ENCODE results near the gene RHEBL1.

The RHEBL1 gene

GRCh38 chr12:49098035-49098451, 28.3 kb upstream of the RHEBL1 start:
- H3K36me3 ChIP-seq (replicated peaks; ENCODE audit: insufficient read depth, low read length) = no peaks in the 10 kb centered on the region
- no peak overlapping the region for H2AFZ ChIP-seq (ENCODE audit: low read length)
- TF ChIP-seq CTCF (IDR thresholded peaks at IDR 0.05; ENCODE audit: low read length) = peak; percentile 74
- no peak for TF ChIP-seq EZH2 (optimal IDR thresholded peaks at IDR 0.05; ENCODE audit: low read depth, low read length)
- TF ChIP-seq EZH2phosphoT487 (IDR thresholded peaks at IDR 0.05; ENCODE audit: low read length) = no peak
- no peaks in the 10 kb centered on the region for H3K79me2 ChIP-seq (ENCODE audit: low read length)
- DNase-seq = peak; percentile 29
- peaks cover 23% of the 10 kb centered on the region for H3K27me3 ChIP-seq (replicated peaks; ENCODE audit: insufficient read depth, low read length)
- H3F3A ChIP-seq (ENCODE audit: insufficient read depth, low read length) = no peaks in the 10 kb centered on the region
- H3K9me2 ChIP-seq (replicated peaks; ENCODE audit: insufficient read depth, low read length) = no peaks in the 10 kb centered on the region
- H3K9me3 ChIP-seq (replicated peaks; ENCODE audit: insufficient read depth, low read length) = no peaks in the 10 kb centered on the region
- no peaks in the 10 kb centered on the region for H4K20me1 ChIP-seq (ENCODE audit: insufficient read depth, low read length)
- no peak overlapping the region for H3K9ac ChIP-seq (ENCODE audit: low read length)
- no peak overlapping the region for H3K4me2 ChIP-seq (ENCODE audit: low read depth, low read length)
- H3K4me3 ChIP-seq (ENCODE audit: low read length) = no peak overlapping the region
- H3K27ac ChIP-seq (ENCODE audit: low read length) = no peak overlapping the region
- no peaks in the 10 kb centered on the region for H3K4me1 ChIP-seq (ENCODE audit: low read length)

GRCh38 chr12:49097381-49097780, 27.6 kb upstream of the RHEBL1 start:
- no peaks in the 10 kb centered on the region for H4K20me1 ChIP-seq (ENCODE audit: insufficient read depth, low read length)
- H3K4me2 ChIP-seq (ENCODE audit: low read depth, low read length) = no peak overlapping the region
- H2AFZ ChIP-seq (ENCODE audit: low read length) = no peak overlapping the region
- TF ChIP-seq EZH2 (optimal IDR thresholded peaks at IDR 0.05; ENCODE audit: low read depth, low read length) (no peak), CTCF (IDR thresholded peaks at IDR 0.05; ENCODE audit: low read length) (no peak), EZH2phosphoT487 (IDR thresholded peaks at IDR 0.05; ENCODE audit: low read length) (no peak)
- H3F3A ChIP-seq (ENCODE audit: insufficient read depth, low read length) = no peaks in the 10 kb centered on the region
- no peaks in the 10 kb centered on the region for H3K9me3 ChIP-seq (replicated peaks; ENCODE audit: insufficient read depth, low read length)
- H3K79me2 ChIP-seq (ENCODE audit: low read length) = no peaks in the 10 kb centered on the region
- no peak overlapping the region for H3K4me3 ChIP-seq (ENCODE audit: low read length)
- H3K36me3 ChIP-seq (replicated peaks; ENCODE audit: insufficient read depth, low read length) = no peaks in the 10 kb centered on the region
- no peak overlapping the region for H3K9ac ChIP-seq (ENCODE audit: low read length)
- H3K9me2 ChIP-seq (replicated peaks; ENCODE audit: insufficient read depth, low read length) = no peaks in the 10 kb centered on the region
- H3K4me1 ChIP-seq (ENCODE audit: low read length) = no peaks in the 10 kb centered on the region
- peaks cover 30% of the 10 kb centered on the region for H3K27me3 ChIP-seq (replicated peaks; ENCODE audit: insufficient read depth, low read length)
- H3K27ac ChIP-seq (ENCODE audit: low read length) = no peak overlapping the region
- DNase-seq = no peak

GRCh38 chr12:49094975-49095365, 25.2 kb upstream of the RHEBL1 start:
- TF ChIP-seq EZH2phosphoT487 (IDR thresholded peaks at IDR 0.05; ENCODE audit: low read length) (no peak), CTCF (IDR thresholded peaks at IDR 0.05; ENCODE audit: low read length) (no peak), EZH2 (optimal IDR thresholded peaks at IDR 0.05; ENCODE audit: low read depth, low read length) (no peak)
- H4K20me1 ChIP-seq (ENCODE audit: insufficient read depth, low read length) = no peaks in the 10 kb centered on the region
- no peaks in the 10 kb centered on the region for H3K79me2 ChIP-seq (ENCODE audit: low read length)
- H3F3A ChIP-seq (ENCODE audit: insufficient read depth, low read length) = no peaks in the 10 kb centered on the region
- peaks cover 54% of the 10 kb centered on the region for H3K27me3 ChIP-seq (replicated peaks; ENCODE audit: insufficient read depth, low read length)
- H3K27ac ChIP-seq (ENCODE audit: low read length) = no peak overlapping the region
- H3K36me3 ChIP-seq (replicated peaks; ENCODE audit: insufficient read depth, low read length) = no peaks in the 10 kb centered on the region
- H3K4me3 ChIP-seq (ENCODE audit: low read length) = no peak overlapping the region
- no peaks in the 10 kb centered on the region for H3K9me3 ChIP-seq (replicated peaks; ENCODE audit: insufficient read depth, low read length)
- no peak overlapping the region for H2AFZ ChIP-seq (ENCODE audit: low read length)
- no peak overlapping the region for H3K4me2 ChIP-seq (ENCODE audit: low read depth, low read length)
- H3K9ac ChIP-seq (ENCODE audit: low read length) = no peak overlapping the region
- no peak for DNase-seq
- H3K9me2 ChIP-seq (replicated peaks; ENCODE audit: insufficient read depth, low read length) = no peaks in the 10 kb centered on the region
- no peaks in the 10 kb centered on the region for H3K4me1 ChIP-seq (ENCODE audit: low read length)
